HepG2 (cell line): Measurements from ENCODE around the gene GRAMD1B. TPM values are rescaled to one million over a fixed set of nuclear protein-coding genes. Genes with fewer than 3 reads are reported as not detected.

Source experiments
- ATAC-seq: fragments of 200-7000 bp; cut with Tn5 transposase; 3 replicates; pipeline ENCODE4 v1.9.1; 2020; ENCODE audit warnings: mild to moderate bottlenecking, moderate library complexity
- BruUV-seq: library from RNA; stranded (reverse); fragments of 400-500 nt; replicated peaks from 2 replicates; lab custom pipeline; 2021; lab: Mats Ljungman, UMichigan
- CTCF ChIA-PET: fragments of 300-600 bp; formaldehyde crosslinking; extraction: SDS; loops from one replicate; lab custom pipeline; 2021; ENCODE audit warnings: low total read pairs, inconsistent platforms, low intra/inter-chr PET ratio; lab: Yijun Ruan, JAX
- POLR2A ChIA-PET: fragments of 350-600 bp; sonication (Branson Sonifier 250); formaldehyde crosslinking; loops from one replicate; lab custom pipeline; 2020; ENCODE audit warnings: antibody characterized with exemption, inconsistent platforms; lab: Yijun Ruan, JAX
- DNase-seq: peaks from one replicate; pipeline ENCODE4 v3.0.0-alpha.2; 2015; ENCODE audit warnings: low spot score
- FAIRE-seq: peaks from 3 replicates; lab custom pipeline; 2011; peaks lifted over from hg19 to GRCh38; lab: Jason Lieb, UNC
- H2AFZ ChIP-seq: one replicate; pipeline ENCODE4 v1.6.1; 2011; ENCODE audit warnings: low read length, inconsistent platforms
- H3K27ac ChIP-seq: fragments of 300-600 bp; 3 replicates; pipeline ENCODE4 v1.8.0; 2011; ENCODE audit warnings: mixed run types, mild to moderate bottlenecking, mixed read lengths, low read length, inconsistent platforms; ENCODE audit not compliant: insufficient read depth; ENCODE audit errors: extremely low read length
- H3K27me3 ChIP-seq, 2 experiments: fragments of 200-600 bp in 1 of 2; 2 replicates in 1 of 2; 3 replicates in 1 of 2; pipeline versions ENCODE4 v1.6.0 to v1.8.0; 2011; ENCODE audit warnings: low read length in 2 of 2, mild to moderate bottlenecking in 2 of 2, moderate library complexity in 2 of 2, inconsistent platforms in 1 of 2; ENCODE audit not compliant: insufficient read depth in 2 of 2, control insufficient read depth in 1 of 2
- H3K36me3 ChIP-seq, 2 experiments: fragments of 200-600 bp in 1 of 2; replicated peaks in 1 of 2; 2 replicates in 1 of 2; 3 replicates in 1 of 2; pipeline versions ENCODE4 v1.5.1 to v1.8.0; 2011; ENCODE audit warnings: low read length in 2 of 2, inconsistent platforms in 1 of 2; ENCODE audit not compliant: insufficient read depth in 2 of 2, control insufficient read depth in 1 of 2
- H3K4me1 ChIP-seq: 2 replicates; pipeline ENCODE4 v1.5.1; 2012; ENCODE audit warnings: low read length, inconsistent platforms; ENCODE audit not compliant: insufficient read depth
- H3K4me2 ChIP-seq: 2 replicates; pipeline ENCODE4 v1.6.0; 2011; ENCODE audit warnings: low read depth, low read length, inconsistent platforms
- H3K4me3 ChIP-seq, 3 experiments: fragments of 200-600 bp in 1 of 3; sonication (generic), shearing (Covaris generic) in 1 of 3; replicated peaks in 1 of 3; 2 replicates each; pipeline ENCODE4 v1.5.1; 2011 to 2016; ENCODE audit warnings: low read length in 3 of 3, inconsistent platforms in 2 of 3, low read depth in 2 of 3, mild to moderate bottlenecking in 2 of 3, control low read depth in 1 of 3, mixed read lengths in 1 of 3; ENCODE audit not compliant: insufficient read depth in 1 of 3
- H3K79me2 ChIP-seq: one replicate; pipeline ENCODE4 v1.6.1; 2011; ENCODE audit warnings: low read length, inconsistent platforms; ENCODE audit not compliant: insufficient read depth
- H3K9ac ChIP-seq: 2 replicates; pipeline ENCODE4 v1.6.0; 2011; ENCODE audit warnings: mild to moderate bottlenecking, low read depth, low read length, inconsistent platforms; ENCODE audit not compliant: insufficient read depth
- H3K9me3 ChIP-seq: 2 replicates; pipeline ENCODE4 v1.5.1; 2012; ENCODE audit warnings: mild to moderate bottlenecking, low read length
- H4K20me1 ChIP-seq: 2 replicates; pipeline ENCODE4 v1.6.0; 2011; ENCODE audit warnings: inconsistent platforms, mild to moderate bottlenecking, low read length, moderate library complexity; ENCODE audit not compliant: insufficient read depth
- CHD4 ChIP-seq: fragments of 200-600 bp; sonication (generic); IDR thresholded peaks from 2 replicates; pipeline ENCODE4 v1.7.0; 2017; ENCODE audit warnings: mild to moderate bottlenecking, low read length, borderline replicate concordance
- ELF3 ChIP-seq: IDR thresholded peaks from 2 replicates; pipeline ENCODE4 v1.6.1; 2016; ENCODE audit warnings: missing genetic modification reagents, missing compliant biosample characterization
- FOXJ3 ChIP-seq: sonication (generic); formaldehyde crosslinking; IDR thresholded peaks from 2 replicates; pipeline ENCODE4 v1.4.0; 2020; ENCODE audit warnings: missing genetic modification reagents, mild to moderate bottlenecking, borderline replicate concordance
- GPBP1L1 ChIP-seq: sonication (generic); formaldehyde crosslinking; IDR thresholded peaks from 2 replicates; pipeline ENCODE4 v1.5.0; 2020; ENCODE audit warnings: mild to moderate bottlenecking, missing genetic modification reagents
- KLF13 ChIP-seq: sonication (generic); formaldehyde crosslinking; IDR thresholded peaks from 2 replicates; pipeline ENCODE4 v1.4.0; 2020; ENCODE audit warnings: mild to moderate bottlenecking, missing genetic modification reagents
- SIX4 ChIP-seq: sonication (generic); formaldehyde crosslinking; IDR thresholded peaks from 2 replicates; pipeline ENCODE4 v1.4.0; 2020; ENCODE audit warnings: missing genetic modification reagents
- TCF12 ChIP-seq, 2 experiments: fragments of 450-650 bp in 1 of 2; sonication (generic) in 1 of 2; formaldehyde crosslinking in 1 of 2; IDR thresholded peaks; 2 replicates each; pipeline versions ENCODE4 v1.6.1 to v1.8.0; 2017 to 2022; ENCODE audit warnings: antibody characterized with exemption in 1 of 2, mild to moderate bottlenecking in 1 of 2, missing genetic modification reagents in 1 of 2, moderate library complexity in 1 of 2
- ZBTB20 ChIP-seq: sonication (generic); formaldehyde crosslinking; IDR thresholded peaks from 2 replicates; pipeline ENCODE4 v1.8.1; 2023; ENCODE audit warnings: missing genetic modification reagents, low read depth, mild to moderate bottlenecking, borderline replicate concordance
- ZFYVE20 ChIP-seq: sonication (generic); formaldehyde crosslinking; IDR thresholded peaks from 2 replicates; pipeline ENCODE4 v1.8.0; 2023; ENCODE audit warnings: low read depth, mild to moderate bottlenecking, moderate library complexity, missing genetic modification reagents, borderline replicate concordance
- WGBS: methylation state at CpG from one replicate; pipeline ENCODE4 v1.1.6; 2017; ENCODE audit warnings: low lambda C conversion rate; 5-methylcytosine and 5-hydroxymethylcytosine counted together
- in situ Hi-C: cut with HindIII; loops from 2 replicates; pipeline ENCODE4 v1.10.0; 2017; ENCODE audit warnings: low pct_unique_long_range_greater_than_20kb; ENCODE audit not compliant: extremely low pct_ligation_motif_present
- intact Hi-C: fragments of 100-400 bp; cut with micrococcal nuclease; formaldehyde crosslinking; loops from one replicate; pipeline ENCODE4 v1.10.0; 2022; ENCODE audit not compliant: unreplicated experiment
- polyA plus RNA-seq, 8 experiments: library from polyadenylated mRNA; depleted of rRNA in 3 of 8; stranded (reverse) in 7 of 8; unstranded in 1 of 8; fragments of >200 nt; fragmentation: Illumina TruSeq in 4 of 8; extraction: Trizol in 4 of 8; gene quantifications; 2 replicates each; pipeline versions ENCODE4 v1.2.1 to v1.2.3, GENCODE V29; 2011 to 2016; ENCODE audit warnings: low read depth in 4 of 8, missing spikeins in 1 of 8, mixed read lengths in 1 of 8; ENCODE audit not compliant: insufficient read depth in 1 of 8
- total RNA-seq, 5 experiments: library from RNA; depleted of rRNA; stranded (reverse); fragments of >200 nt; fragmentation: Illumina TruSeq; extraction: Trizol; gene quantifications; 2 replicates each; pipeline ENCODE4 v1.2.3, GENCODE V29; 2016; ENCODE audit warnings: low read depth in 1 of 5
- TF ChIP-seq, protein P1 (sequence below): IDR thresholded peaks from 2 replicates; pipeline ENCODE4 v1.6.1; 2016; ENCODE audit warnings: low read depth

GRAMD1B gene
- total and polyA plus RNA-seq, 2 of the 13 experiments (the other 11 are each of a cell fraction or from before 2014, with no cell fraction given): 0.12 TPM; not detected in 1

DNA sequence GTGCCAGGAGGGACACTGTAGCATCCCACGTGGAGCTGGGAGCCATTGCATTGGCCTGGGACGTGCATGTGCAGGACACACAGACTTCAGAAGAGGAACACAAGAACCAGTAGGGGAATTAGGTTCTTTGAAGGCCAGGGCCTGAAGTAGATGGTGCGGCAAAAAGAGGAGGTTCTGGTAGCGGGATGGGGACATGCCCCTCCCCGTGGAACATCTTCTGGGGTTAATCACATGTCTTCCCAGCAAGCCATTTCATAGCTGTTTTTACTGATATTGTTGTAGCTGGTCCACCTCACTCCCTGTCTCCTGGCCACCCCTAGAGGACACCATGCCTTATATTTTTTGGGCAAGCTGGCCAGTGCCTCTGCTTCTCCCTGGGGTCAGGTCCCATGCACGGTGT lies 150.1 kb downstream of the GRAMD1B start:
- H3K4me3 ChIP-seq: no peak overlapping the region
- intact Hi-C loops: loop anchor here (1.0 to 10.0 kb wide), 2 partner anchors 65 to 127 kb away; no protein-coding TSS in a partner anchor
- H3K27me3 ChIP-seq: peaks cover 1 to 26% of the 10 kb centered on the region in 2 experiments
- BruUV-seq: no TSS peak
- ATAC-seq (no peak), FAIRE-seq (no peak), DNase-seq (no peak)
- ChIA-PET POLR2A (no interaction called here), CTCF (interaction anchor here (1.1 to 1.7 kb wide), 2 partner anchors 127 to 131 kb away, joined by 4 to 9 read pairs; no protein-coding TSS in a partner anchor)
- H3K9me3 ChIP-seq: no peaks in the 10 kb centered on the region
- H3K4me2 ChIP-seq: no peak overlapping the region
- H3K9ac ChIP-seq: no peak overlapping the region
- no peak overlapping the region for H3K27ac ChIP-seq
- no peak for TF ChIP-seq GPBP1L1 (CRISPR knock-in tag)
- TF ChIP-seq ZFYVE20: no peak
- no peak for TF ChIP-seq ELF3
- no peak for TF ChIP-seq ZBTB20 (CRISPR knock-in tag)
- TF ChIP-seq CHD4: no peak
- TF ChIP-seq FOXJ3: no peak
- no peak for TF ChIP-seq KLF13 (CRISPR knock-in tag)
- TF ChIP-seq, protein P1, sequence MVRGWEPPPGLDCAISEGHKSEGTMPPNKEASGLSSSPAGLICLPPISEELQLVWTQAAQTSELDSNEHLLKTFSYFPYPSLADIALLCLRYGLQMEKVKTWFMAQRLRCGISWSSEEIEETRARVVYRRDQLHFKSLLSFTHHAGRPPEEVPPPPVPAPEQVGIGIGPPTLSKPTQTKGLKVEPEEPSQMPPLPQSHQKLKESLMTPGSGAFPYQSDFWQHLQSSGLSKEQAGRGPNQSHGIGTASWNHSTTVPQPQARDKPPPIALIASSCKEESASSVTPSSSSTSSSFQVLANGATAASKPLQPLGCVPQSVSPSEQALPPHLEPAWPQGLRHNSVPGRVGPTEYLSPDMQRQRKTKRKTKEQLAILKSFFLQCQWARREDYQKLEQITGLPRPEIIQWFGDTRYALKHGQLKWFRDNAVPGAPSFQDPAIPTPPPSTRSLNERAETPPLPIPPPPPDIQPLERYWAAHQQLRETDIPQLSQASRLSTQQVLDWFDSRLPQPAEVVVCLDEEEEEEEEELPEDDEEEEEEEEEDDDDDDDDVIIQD (CRISPR knock-in tag): no peak
- TF ChIP-seq TCF12 (IDR thresholded peaks at IDR 0.05): no peak
- no peak for TF ChIP-seq TCF12 (CRISPR knock-in tag; IDR thresholded peaks at IDR 0.05)
- no peak for TF ChIP-seq SIX4 (CRISPR knock-in tag)
- no peaks in the 10 kb centered on the region for H3K36me3 ChIP-seq
- no peaks in the 10 kb centered on the region for H4K20me1 ChIP-seq
- in situ Hi-C loops: no loop called here
- no peak overlapping the region for H2AFZ ChIP-seq
- no peaks in the 10 kb centered on the region for H3K79me2 ChIP-seq
- no peaks in the 10 kb centered on the region for H3K4me1 ChIP-seq
- WGBS: 79% methylated on average over 6 of the region's 6 CpGs
